GM12801 (cell line): ENCODE data around the gene GCSH.

Source experiments
- TF ChIP-seq, protein P1 (sequence below): IDR thresholded peaks from one replicate; pipeline ENCODE4 v1.5.1; 2011; ENCODE audit warnings: control low read depth; ENCODE audit not compliant: insufficient read length; ENCODE audit errors: extremely low read depth

GCSH gene

DNA sequence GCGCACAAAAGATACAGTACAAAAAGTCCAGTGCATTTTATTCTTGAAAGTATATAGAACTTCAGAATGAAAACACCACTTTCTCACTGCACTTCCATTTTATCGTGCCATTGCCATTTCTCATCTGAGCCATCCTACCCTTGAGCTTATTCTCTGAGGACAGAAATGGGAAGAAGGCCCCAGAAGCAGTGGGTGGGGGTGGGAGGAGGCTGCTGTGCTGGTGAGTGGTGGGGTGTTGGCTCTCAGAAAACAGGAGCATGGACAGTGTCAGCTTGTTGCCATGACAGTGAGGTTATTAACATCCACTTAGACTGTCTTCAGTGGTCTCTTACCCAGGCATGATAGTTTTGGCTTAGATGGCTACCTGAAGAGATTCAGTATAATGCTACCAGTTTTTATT is 56.1 kb downstream of the GCSH start:
- TF ChIP-seq, protein P1, sequence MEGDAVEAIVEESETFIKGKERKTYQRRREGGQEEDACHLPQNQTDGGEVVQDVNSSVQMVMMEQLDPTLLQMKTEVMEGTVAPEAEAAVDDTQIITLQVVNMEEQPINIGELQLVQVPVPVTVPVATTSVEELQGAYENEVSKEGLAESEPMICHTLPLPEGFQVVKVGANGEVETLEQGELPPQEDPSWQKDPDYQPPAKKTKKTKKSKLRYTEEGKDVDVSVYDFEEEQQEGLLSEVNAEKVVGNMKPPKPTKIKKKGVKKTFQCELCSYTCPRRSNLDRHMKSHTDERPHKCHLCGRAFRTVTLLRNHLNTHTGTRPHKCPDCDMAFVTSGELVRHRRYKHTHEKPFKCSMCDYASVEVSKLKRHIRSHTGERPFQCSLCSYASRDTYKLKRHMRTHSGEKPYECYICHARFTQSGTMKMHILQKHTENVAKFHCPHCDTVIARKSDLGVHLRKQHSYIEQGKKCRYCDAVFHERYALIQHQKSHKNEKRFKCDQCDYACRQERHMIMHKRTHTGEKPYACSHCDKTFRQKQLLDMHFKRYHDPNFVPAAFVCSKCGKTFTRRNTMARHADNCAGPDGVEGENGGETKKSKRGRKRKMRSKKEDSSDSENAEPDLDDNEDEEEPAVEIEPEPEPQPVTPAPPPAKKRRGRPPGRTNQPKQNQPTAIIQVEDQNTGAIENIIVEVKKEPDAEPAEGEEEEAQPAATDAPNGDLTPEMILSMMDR, result no peak

DNA sequence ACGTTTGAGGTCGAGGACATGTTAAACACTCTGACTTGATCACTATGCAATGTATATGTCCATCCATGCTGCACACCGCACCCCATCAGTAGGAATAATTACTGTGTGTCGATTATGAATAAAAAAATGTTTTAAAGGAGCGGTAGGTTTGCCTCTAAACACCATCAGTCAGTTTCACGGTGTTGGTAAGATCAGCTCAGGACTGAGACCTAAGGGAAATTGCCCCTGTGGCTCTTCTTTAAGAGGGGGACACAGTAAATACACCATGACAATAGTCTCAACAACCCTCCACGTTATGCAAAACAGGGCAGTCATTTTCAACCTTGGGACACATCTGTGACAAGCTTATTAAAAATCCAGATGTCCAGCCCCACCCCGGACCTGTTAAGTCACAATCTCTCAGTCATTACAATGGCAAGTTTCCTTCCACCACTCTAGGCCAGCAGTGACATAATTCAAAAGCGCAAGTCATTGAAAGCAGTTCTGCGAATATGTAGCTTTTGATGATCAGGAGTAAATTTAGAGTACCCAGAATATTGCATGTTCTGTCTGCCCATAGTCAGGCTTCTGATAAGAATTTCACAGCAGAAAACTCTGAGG is 59.3 kb downstream of the GCSH start:
- TF ChIP-seq, protein P1, result no peak

DNA sequence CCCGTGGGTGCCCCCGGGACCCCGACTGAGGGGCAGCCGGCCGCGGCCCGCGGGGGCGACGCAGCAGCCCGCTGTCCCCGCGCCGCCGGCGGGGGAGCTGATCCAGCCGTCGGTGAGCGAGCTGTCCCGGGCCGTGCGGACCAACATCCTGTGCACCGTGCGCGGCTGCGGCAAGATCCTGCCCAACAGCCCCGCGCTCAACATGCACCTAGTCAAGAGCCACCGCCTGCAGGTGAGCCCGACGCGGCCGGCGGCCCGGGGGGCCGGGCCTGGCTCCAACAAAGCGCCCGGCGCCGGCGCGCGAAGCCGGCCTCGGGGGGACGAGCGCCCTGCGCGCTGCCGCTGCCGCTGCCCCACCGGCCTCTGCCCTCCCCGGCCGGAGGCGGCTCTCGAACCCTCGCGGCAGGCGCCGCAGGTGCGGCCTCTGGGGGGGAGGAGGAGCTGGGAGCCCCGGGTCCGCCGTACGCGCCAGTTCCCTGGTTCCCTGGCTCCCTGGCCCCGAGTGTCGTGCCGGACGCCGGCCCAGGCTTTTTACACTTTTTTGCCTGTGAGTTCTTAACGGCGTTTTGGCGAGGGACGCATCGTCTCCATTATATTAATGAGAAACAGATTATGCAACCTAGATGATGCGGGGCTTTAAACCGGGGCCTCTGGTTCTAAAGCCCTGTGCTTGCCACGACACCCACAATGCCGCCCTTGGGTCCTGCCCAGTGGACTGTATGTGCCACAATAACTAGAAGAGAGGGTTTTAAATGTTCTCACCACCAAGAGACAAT is 60.0 kb downstream of the GCSH start:
- TF ChIP-seq, protein P1, result no peak

DNA sequence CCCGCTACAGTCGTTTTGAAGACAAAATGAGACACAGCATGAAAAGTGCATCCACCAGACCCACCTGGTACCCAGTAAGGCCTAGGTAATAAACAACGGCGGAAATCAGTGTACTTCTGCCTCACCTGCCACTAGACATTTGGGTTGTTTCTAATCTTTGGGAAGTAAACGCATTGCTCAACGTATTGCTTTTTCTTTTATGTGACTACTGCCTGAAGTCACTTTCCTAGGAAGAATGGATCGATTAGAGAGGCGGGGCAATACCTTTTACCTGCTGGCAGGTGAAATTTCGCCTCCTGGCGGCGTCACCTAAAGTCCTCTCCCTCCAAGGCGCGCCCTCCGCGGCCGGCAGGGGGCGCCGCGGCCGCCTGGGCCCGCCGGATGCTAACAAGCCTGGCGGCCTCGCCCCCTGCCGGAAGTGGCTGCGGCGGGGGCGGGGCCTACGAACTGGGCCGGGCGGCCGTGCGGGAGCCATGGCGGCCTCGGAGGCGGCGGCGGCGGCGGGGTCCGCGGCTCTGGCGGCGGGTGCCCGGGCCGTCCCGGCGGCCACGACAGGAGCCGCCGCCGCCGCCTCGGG is 60.7 kb downstream of the GCSH start, which contains the start of gene ATMIN:
ATMIN (plus strand) TSS at position 445 of the 577 bp plus-strand sequence; CDS start at position 474, 29 bp downstream.
- TF ChIP-seq, protein P1, result peak; percentile 60
